CD4-positive, alpha-beta T cell treated with Interferon gamma for 1 hour (primary cell): ENCODE data around the gene ALDH2.
"Not testable (repeated sequence)": the region's sequence is repeated elsewhere in the genome, so short reads cannot be mapped to it uniquely, and the experiment has no call there.

Source experiments
- DNase-seq: peaks from one replicate; pipeline ENCODE4 v3.0.0-alpha.2; 2020

ALDH2 gene

GRCh38 chr12:111759991-111760390 lies 6.7 kb upstream of the ALDH2 start:
- DNase-seq: no peak

GRCh38 chr12:111761099-111761498 lies 5.6 kb upstream of the ALDH2 start:
- DNase-seq: no peak

- no peak for DNase-seq
Measured at GRCh38 chr12:111761706-111762105, 5.0 kb upstream of the ALDH2 start.

GRCh38 chr12:111763552-111763951 lies 3.2 kb upstream of the ALDH2 start:
- not testable (repeated sequence) for DNase-seq

GRCh38 chr12:111764120-111764821 lies 2.5 kb upstream of the ALDH2 start:
- DNase-seq: no peak

- no peak for DNase-seq
Measured at GRCh38 chr12:111767362-111768158, 827 bp downstream of the ALDH2 start.

GRCh38 chr12:111768159-111768895 lies 1.6 kb downstream of the ALDH2 start:
- no peak for DNase-seq

- no peak for DNase-seq
Measured at GRCh38 chr12:111769599-111769998, 2.9 kb downstream of the ALDH2 start.

GRCh38 chr12:111773801-111774551 lies 7.2 kb downstream of the ALDH2 start:
- peak; percentile 55 for DNase-seq

- DNase-seq: peak; percentile 82
Measured at GRCh38 chr12:111775205-111776193, 8.8 kb downstream of the ALDH2 start.

GRCh38 chr12:111776836-111777344 lies 10.2 kb downstream of the ALDH2 start:
- no peak for DNase-seq

- DNase-seq: peak; percentile 36
Measured at GRCh38 chr12:111777345-111778045, 10.8 kb downstream of the ALDH2 start.

GRCh38 chr12:111780166-111780565 lies 13.4 kb downstream of the ALDH2 start:
- no peak for DNase-seq

GRCh38 chr12:111780615-111781014 lies 13.9 kb downstream of the ALDH2 start:
- DNase-seq: no peak

- DNase-seq: no peak
Measured at GRCh38 chr12:111781085-111781658, 14.4 kb downstream of the ALDH2 start.

GRCh38 chr12:111783046-111783445 lies 16.3 kb downstream of the ALDH2 start:
- DNase-seq: no peak

GRCh38 chr12:111784953-111785352 lies 18.2 kb downstream of the ALDH2 start:
- DNase-seq: no peak

GRCh38 chr12:111785651-111786050 lies 18.9 kb downstream of the ALDH2 start:
- no peak for DNase-seq

GRCh38 chr12:111788178-111788654 lies 21.5 kb downstream of the ALDH2 start:
- no peak for DNase-seq

- DNase-seq: no peak
Measured at GRCh38 chr12:111789779-111790178, 23.0 kb downstream of the ALDH2 start.
